SK-N-MC (cell line): ENCODE data around the gene CLEC2D.

ENCODE experiments used
- EZH2 ChIP-seq: fragments of 200-600 bp; sonication (generic); IDR thresholded peaks from one replicate; pipeline ENCODE4 v1.6.1; 2017; ENCODE audit warnings: antibody characterized with exemption
- FOXP2 ChIP-seq: optimal IDR thresholded peaks from 2 replicates; pipeline ENCODE3; 2011; ENCODE audit warnings: mild to moderate bottlenecking, moderate library complexity; ENCODE audit not compliant: insufficient read depth; ENCODE audit errors: extremely low read length, control extremely low read depth
- POLR2AphosphoS5 ChIP-seq: IDR thresholded peaks from 2 replicates; pipeline ENCODE4 v1.6.1; 2012; ENCODE audit warnings: mild to moderate bottlenecking, low read depth, low read length, borderline replicate concordance

DNA sequence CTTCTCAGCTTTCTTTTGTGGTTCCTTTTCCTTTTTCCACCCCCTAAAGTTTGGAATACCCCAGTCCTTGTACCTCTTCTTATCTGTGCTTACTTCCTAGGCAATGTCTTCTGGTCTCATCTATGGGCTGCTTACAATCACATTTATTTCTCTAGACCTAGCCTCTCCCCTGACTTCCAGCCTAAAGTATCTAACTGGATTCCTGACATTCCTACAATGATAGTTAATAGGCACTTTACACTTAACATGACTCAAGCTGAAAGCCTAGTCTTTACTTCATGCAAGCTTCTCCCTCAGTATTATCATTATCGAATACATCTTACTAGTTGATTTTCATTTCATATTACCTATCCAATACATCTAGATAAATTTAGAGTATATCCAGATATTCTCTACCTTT, 42.2 kb downstream of the CLEC2D start:
- TF ChIP-seq EZH2 (no peak), POLR2AphosphoS5 (no peak), FOXP2 (no peak)
